Effector CD4-positive, alpha-beta T cell (primary cell): ENCODE data around the gene USF2.
A peak's percentile ranks its signal among the peaks of the same experiment; 100 is the strongest.

Experiments used
- DNase-seq: peaks from one replicate; pipeline ENCODE4 v3.0.0-alpha.2; 2020

Gene USF2

GRCh38 chr19:35287713-35288112 is 19.0 kb downstream of the USF2 start:
- no peak for DNase-seq

DNA sequence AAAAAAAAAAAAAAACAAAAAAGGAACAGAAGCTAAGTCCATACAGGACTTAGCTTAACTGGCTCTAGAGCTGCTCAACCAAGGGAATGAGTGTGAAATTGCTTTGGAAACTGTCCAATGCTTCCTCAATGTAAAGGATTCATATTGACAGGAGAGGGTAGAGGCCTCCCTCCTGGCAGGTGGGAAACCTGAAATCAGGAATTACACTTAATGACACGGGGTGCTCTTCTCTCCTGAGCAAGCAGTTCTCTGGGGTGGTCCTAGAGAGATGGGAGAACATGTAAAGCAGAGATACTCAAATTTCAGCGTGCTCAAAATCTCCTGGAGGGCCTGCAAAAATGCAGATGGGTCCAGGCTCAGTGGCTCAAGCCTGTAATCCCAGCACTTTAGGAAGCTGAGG is 19.6 kb downstream of the USF2 start:
- no peak for DNase-seq

DNA sequence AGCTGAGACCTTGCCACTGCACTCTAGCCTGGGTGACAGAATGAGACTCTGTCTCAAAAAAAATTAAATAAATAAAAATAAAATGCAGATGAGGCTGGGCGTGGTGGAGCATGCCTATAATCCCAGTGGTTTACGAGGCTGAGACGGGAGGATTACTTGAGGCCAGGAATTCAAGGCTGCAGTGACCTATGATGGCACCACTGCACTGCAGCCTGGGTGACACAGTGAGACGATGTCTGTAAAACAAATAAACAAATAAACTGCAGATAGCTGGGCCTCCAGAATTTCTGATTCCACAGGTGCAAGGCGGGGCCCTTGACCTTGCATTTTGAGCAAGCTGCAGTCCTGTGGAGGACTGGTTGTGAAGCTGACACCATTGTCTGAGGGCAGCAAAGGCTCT is 20.1 kb downstream of the USF2 start:
- no peak for DNase-seq

GRCh38 chr19:35290381-35291127 is 21.8 kb downstream of the USF2 start:
- DNase-seq = no peak

DNA sequence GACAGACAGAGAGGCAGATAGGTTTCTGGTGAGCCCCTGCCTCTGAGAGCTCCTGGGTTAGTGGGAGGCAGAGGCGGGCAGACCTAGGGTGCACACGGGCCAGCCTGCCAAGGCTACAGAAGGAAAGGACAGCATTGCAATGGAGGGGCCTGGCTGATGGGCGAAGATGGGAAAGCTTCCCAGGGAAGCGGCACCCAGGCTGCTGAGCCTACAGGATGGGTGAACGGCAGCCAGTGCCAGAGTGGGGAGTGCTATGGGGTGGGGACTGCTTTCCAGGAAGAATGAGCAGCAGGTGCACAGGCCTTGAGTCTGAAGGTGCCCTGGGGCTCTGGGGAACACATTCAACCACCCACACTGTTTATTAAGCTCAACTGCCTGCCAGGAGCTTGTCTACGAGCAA is 22.5 kb downstream of the USF2 start:
- no peak for DNase-seq

DNA sequence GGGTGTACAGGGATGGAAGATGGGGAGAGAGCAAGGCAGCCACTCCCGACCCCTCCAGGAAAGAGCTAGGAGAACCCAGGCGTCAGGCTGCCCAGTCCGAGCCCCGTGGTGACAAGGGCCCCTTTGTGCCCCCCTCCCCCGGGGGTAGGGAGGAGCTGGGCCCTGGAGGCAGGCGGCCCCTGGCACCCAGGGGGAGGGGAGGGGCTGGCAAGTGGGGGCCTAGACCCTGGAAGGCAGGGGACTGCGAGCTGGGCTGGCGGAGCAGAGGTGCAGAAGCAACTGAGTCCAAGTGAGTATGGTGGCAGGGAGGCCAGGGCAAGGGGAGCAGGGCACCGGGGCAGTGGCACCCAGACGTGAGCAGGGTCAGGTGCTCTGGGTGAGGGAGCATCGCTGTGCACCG is 23.2 kb downstream of the USF2 start, which contains the start of gene MAG:
TSS of gene MAG (plus strand) at position 246 of the 400 bp plus-strand sequence. CDS start 3,248 bp downstream, outside the sequence.
- no peak for DNase-seq

- no peak for DNase-seq
Observed at GRCh38 chr19:35292421-35293362, 23.9 kb downstream of the USF2 start.

DNA sequence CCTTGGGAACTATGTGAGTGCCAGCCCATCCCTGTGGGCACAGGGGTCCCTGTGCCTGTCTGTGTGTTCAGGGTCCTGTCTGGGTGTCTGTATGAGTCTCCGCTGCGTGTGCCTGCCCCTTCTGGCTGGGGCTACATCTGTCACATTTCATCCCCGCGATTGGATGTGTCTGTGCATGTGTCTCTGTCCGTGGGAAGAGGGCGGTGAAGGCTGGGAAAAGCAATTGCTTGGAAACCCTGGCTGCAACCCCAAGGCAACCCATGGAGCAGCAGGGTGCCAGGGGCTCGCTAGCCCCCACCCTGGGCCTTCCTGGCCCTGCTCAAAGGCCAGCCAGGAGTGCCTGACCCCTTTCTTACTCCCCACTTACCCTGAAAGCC is 24.6 kb downstream of the USF2 start:
- no peak for DNase-seq

DNA sequence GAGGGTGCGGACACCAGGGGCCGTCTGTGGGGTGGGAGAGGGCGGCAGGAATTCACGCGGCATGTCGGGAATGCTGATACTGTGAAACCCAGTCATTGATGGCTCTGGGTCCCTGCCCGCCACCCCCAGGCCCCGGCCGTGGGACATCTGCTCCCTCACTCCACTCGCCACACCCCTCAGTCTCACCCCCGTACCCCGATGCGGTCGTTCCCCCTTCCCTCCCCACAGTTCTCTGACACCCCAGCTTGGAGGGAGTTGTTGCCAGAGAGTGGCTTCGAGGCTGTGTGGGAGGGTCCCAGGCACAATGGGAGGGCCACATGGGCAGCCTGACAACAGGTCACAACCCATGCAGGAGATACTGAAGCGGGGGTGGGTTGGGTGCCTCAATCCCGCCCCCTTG is 25.0 kb downstream of the USF2 start:
- DNase-seq = no peak

DNA sequence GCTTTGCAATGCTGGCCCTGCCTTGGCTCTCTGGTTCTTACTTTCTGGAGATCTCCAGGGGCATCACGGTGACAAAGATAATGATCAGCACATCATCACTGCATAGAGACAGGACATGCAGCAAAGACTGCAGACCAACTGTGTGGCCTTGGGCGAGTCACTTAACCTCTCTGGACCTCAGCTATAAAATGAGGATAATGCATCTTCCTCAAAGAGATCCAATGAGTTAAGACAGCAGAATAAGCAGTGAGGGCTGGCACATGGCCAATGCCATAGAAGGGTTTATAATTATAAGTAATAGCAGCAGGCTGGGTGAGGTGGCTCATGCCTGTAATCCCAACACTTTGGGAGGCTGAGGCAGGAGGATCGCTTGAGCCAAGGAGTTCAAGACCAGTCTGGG is 25.6 kb downstream of the USF2 start:
- DNase-seq = no peak

DNA sequence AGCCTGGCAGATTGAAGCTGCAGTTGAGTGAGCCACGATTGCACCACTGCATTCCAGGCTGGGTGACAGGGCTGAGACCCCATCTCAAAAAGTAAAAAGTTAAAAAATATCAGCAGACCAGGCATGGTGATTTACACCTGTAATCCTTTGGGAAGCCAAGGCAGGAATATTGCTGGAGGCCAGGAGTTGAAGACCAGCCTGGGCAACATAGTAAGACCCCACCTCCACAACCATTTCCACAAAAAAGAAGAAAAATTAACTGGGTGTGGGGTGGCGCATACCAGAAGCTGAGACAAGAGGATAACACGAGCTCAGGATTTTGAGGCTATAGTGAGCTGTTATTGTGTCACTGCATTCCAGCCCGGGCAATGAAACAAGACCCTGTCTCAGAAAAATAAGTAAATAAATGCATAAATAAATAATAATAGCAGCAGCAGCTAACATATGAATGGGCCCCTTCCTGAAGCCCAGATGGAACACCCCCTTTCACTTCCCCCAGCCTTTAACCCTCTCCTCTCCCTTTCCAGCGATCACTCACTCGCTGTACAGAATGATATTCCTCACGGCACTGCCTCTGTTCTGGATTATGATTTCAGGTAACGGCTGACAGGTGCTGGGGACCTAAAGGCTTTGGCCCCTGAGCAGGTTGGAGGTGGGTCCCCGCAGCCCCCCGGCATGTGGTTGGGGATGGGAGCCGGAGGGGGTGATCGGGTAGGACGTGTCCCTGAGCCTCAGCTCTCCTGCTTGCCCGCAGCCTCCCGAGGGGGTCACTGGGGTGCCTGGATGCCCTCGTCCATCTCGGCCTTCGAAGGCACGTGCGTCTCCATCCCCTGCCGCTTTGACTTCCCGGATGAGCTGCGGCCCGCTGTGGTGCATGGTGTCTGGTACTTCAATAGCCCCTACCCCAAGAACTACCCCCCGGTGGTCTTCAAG is 26.4 kb downstream of the USF2 start:
- no peak for DNase-seq

GRCh38 chr19:35295792-35296462 is 27.2 kb downstream of the USF2 start:
- DNase-seq = peak; percentile 17

GRCh38 chr19:35296644-35297514 is 28.1 kb downstream of the USF2 start:
- no peak for DNase-seq

DNA sequence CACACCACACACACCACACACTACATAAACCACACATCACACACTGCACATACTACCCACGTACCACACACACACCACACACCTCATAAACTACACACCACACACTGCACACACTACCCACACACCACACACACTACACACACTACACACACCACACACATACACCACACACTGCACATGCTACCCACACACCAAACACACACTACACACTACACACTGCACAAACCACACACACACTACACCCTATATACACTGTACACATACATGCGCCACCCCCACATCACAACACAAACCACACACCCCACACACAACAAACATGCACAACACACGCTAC is 28.7 kb downstream of the USF2 start:
- no peak for DNase-seq

GRCh38 chr19:35297922-35298321 is 29.2 kb downstream of the USF2 start:
- DNase-seq = no peak

DNA sequence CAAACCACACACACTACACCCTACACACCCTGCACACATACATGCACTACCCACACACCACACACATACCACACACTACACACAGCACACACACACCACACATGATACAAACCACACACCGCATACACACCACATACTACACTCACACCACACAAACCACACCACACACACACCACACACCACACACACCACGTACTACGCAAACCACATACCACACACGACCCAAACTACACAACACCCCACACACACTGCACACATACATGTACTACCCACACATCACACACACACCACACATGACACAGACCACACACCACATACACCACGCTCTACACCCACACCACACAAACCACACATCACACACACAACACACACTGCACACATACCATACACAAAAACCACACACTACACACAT is 29.8 kb downstream of the USF2 start:
- DNase-seq = no peak

GRCh38 chr19:35299523-35300338 is 31.0 kb downstream of the USF2 start:
- no peak for DNase-seq

DNA sequence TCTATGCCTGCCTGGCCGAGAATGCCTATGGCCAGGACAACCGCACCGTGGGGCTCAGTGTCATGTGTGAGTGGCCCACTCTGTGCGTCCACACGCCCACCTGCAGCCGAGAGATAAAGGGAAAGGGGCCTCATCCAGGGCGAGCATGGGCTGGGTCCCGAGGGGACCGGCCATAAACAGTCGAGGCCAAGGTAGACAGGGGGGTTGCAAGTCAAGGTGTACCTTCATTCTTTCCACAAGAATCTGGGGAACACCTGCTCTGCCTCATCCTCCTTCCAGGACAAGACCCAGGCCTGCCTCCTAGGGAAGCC is 31.5 kb downstream of the USF2 start:
- no peak for DNase-seq

GRCh38 chr19:35301961-35302360 is 33.2 kb downstream of the USF2 start:
- no peak for DNase-seq

DNA sequence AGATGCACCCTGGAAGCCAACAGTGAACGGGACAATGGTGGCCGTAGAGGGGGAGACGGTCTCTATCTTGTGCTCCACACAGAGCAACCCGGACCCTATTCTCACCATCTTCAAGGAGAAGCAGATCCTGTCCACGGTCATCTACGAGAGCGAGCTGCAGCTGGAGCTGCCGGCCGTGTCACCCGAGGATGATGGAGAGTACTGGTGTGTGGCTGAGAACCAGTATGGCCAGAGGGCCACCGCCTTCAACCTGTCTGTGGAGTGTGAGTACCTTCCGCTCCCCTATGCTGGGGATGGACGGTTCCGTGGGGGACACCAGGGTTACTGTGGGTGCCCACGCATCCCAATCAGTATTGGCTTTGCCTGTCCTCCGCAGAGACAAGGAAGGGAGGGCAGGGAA is 33.7 kb downstream of the USF2 start:
- no peak for DNase-seq
